Activated CD4-positive, CD25-positive, alpha-beta regulatory T cell treated with anti-CD3 and anti-CD28 coated beads, Interleukin-2, amount 50 U/mL, for 72 hours (primary cell): ENCODE data around the gene NUP93.

Source experiments
- DNase-seq: peaks from one replicate; pipeline ENCODE4 v3.0.0; 2021

The NUP93 gene

DNA sequence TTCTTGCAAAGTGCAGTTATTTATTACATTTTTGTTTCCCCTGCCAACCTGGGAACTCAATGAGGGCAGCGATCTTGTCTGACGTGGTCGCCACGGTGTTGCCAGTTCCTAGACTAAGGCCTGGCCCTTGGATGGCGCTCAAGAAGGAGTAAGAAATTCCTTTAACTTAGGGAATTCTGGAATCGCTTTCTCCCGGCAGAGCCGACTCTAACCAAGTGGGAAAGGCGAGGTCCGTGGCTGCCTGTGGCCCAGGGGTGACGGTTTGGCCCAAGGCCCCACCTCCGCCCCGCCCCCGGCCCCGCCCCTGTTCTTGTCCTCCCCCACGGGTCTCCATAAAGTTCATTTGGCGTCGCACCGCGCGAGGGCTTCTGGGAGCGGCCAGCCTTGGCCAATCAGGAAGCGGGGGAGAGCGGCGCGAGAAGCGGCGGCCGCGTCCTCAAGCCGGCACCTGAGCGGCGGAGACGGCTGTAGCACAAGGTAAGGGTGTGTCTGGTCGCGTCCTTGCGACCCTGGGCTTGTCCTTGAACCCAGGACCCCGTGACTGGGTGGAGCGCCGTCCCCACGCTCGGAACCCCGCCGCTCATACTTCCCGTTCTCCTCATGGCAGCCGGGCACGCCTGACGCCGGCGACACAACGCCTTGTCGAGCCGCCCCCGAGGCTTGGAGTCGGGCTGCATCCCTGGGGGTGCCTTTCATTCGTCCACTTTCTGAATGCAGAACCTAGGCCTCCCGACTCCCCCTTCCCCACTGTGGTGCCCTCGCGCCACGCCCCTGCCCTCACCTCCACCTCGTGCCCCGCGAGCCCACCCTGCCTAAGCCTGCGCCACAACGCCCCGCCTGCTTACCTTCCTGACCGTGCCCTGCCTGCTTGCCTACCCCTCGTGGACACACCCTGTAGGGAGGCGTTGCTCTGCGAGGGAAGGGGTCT, at the start of gene NUP93:
TSS of gene NUP93 (plus strand) at position 395 of the 928 bp plus-strand sequence. CDS start 18,119 bp downstream, outside the sequence.
- DNase-seq, result peak; percentile 86

DNA sequence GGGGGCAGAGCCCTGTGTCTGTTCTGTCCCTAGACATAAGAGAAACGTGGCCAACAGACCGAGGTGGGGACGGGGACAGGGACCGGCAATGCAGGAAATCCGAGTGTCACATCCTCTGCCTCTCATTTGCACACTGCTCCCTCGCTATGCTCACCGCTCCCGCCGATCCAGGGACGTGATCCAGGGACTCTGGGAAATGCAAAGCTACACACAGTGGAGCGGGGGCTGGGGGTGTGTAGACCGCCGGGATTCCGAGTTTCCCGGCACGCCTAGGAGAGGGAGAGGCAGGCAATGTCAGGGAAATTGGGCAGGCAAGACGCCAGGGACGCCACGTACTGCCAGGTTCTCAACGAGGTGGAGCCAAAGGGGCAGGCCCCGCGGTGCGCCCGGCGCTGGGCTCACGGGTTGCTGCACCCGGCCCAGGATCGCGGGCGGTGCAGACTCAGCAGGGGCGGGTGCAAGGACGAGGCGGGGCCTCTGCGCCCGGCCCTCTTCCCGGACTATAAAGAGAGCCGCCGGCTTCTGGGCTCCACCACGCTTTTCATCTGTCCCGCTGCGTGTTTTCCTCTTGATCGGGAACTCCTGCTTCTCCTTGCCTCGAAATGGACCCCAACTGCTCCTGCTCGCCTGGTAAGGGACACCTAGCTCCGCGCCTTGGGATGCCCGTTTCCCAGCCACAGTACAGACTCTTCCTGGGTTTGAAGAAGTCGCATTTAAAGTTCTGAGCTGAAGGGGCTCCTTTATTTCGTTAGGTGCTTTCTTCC, 47.8 kb upstream of the NUP93 start, which contains the start of gene MT1X:
TSS of gene MT1X (plus strand) at position 532 of the 764 bp plus-strand sequence. CDS start at position 603, 71 bp downstream.
- DNase-seq, result peak; percentile 79

DNA sequence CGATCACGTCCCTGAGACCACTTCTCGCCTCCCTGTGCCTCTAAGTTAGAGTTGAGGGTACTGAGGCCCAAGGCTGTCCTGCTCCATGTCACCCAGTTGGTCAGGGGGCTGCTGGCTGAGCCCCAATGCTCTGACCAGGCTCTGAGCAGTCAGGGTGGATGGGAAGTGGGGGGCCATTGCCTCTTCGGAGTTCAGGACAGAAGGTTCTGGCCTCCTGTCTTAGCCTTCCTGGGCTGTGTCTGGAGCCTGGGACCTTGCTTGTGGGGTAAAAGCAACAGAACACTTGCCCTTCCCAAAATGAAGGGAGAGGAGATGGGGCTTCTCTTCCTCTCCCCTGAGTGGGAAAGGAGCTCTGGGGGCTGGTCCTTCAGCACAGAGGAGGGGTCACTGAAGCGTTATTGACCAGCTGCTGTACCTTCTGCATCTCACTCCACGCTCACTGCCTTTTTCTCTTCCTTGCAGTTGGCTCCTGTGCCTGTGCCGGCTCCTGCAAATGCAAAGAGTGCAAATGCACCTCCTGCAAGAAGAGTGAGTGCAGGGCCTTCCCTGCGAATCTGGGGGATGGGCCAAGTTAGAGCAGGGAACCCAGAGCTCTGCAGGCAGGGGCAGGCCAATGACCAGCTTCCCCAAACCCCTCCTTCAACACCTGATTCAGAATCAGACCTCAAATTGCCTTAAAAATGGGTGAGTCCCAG, 47.1 kb upstream of the NUP93 start:
- no peak for DNase-seq

DNA sequence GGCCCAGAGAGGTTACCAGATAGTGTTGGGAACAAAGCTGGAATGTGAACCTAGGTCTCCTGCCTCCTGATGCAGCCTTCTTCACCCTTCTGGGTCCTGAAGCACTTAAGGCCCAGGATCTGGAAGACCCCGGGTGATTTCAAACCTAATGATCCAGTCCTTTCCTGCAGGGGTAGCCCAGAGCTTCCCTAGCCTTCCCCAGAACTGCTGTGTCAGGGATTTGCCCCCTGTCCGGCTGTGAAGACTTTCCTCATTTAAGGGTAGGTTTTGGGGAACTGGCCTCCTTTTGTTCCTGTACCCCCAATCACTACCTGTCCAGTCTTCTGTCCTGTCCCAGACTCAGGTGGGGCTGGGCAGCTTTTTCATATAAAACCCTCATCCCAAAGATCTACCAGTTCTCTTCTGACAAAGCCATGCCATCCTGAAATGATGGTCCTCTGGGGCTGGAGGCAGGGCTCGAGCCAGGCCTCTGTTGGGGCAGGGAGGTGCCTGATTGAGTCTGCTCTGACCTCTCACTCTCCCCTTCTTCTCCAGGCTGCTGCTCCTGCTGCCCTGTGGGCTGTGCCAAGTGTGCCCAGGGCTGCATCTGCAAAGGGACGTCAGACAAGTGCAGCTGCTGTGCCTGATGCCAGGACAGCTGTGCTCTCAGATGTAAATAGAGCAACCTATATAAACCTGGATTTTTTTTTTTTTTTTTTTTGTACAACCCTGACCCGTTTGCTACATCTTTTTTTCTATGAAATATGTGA, 46.3 kb upstream of the NUP93 start:
- no peak for DNase-seq

DNA sequence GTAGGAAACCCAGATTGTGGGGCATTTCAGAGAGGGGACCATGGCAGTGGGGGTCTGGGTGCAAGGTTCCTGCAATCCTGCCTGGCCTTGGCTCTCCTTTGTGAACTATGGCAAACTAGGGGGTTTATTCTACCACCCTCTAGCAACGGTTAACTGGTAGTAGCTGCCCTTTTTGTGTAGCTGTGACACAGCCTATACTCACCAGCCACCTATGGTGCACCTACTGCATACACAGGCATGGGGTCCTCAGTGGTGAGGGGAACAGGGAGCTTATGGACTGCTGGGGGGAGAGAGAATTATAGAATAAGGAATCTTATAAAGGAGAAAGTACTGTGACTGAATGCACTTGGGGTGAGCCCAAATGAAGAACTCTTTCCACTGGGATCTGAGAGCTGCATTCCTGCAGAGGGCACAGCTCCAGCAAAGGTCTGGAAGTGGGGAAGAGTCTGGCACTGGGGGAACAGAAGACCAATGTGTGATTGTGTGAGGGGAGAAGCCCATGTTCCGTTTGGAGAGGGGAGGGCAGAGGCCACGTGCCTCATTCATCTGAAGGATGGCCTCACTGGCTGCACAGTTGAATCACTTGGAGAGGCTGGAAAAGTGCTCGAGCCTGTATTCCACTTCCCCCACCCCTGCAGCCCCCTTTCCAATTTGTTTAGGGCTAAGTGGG, 45.5 kb upstream of the NUP93 start:
- DNase-seq, result no peak

DNA sequence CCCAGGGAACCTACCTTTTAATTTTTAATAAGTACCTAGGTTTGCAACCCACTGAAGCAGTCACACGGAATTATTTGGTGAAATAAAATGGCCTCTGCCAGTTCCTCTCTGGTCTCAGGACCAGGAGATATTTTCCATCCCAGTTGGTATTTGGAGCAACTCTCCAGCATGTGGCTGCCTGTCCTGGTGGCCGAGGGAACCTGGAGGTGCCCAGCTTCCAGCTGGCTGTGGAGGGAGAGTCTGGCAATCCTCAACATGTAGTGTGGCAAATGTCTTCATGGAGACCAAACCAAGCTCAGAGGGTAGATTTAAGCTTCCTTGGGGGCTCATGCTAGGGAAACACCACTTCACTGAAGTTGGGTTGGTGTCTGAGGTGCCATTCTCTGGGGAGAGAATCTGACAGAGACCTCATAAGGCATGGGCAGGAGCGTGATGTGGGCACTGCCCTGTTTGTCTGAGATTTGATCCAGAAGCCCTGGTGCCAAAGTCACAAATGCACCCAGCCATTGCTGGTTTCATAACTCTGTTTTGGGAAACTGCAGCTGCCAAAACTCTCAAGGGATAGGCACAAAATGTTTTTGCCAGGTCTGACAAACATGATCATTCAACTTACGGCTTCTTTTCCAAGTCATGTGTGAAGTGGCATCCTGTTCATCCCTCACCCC, 44.9 kb upstream of the NUP93 start:
- no peak for DNase-seq

DNA sequence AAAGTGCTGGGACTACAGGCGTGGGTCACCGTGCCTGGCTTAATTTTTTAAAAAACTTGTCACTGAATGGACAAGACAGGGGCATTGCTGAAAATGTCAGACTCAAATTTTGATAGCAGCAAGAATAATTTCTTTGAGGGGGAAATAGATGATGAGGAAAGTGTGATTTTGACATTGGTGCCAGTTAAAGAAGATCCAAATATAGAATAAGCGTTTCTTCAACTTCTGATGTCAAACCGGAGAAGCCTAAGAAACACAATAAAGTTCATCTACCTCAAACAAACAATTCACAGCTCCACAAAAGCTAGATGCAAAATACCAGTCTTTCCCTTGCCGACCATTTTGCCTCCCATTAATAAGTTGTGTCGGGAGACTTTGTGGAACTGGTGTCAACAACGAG, 43.2 kb upstream of the NUP93 start:
- DNase-seq, result no peak

DNA sequence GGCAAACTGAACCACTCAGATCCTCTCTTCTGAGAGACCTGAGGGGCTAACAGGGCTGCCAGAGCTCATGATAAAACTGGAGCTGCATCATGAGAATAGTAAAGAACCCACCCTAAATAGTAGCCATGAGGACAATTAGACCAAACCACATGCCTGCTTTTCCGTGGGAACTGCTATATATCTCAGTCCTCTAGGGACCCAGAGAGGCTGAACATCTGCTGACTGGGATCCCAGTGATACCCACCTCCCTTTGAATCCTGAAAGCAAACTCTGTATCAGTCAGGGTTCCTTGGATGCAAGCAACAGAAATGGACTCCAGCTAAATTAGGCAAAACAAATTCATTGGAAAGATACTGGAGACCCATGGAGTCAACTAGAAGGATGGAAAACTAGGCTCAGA, 41.2 kb upstream of the NUP93 start:
- no peak for DNase-seq

DNA sequence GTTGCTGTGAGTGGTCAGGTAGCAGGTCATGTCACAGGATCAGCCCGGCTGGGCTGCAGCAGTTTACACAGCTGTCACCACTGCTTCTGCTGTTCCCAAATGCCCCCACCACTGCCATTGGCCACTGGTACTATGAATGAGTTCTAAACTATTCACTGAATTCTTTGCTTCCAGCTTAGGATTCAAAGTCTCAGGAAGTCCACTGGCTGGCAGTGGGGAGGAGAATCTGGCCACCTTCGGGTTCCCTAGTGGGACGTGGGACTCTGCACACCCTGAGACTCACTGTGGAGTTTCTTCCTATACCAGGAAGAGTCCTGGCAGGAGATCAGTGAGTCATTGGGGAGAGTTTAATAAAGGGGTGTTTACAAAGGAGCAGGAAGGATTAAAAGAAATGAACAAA, 40.8 kb upstream of the NUP93 start:
- DNase-seq, result no peak

DNA sequence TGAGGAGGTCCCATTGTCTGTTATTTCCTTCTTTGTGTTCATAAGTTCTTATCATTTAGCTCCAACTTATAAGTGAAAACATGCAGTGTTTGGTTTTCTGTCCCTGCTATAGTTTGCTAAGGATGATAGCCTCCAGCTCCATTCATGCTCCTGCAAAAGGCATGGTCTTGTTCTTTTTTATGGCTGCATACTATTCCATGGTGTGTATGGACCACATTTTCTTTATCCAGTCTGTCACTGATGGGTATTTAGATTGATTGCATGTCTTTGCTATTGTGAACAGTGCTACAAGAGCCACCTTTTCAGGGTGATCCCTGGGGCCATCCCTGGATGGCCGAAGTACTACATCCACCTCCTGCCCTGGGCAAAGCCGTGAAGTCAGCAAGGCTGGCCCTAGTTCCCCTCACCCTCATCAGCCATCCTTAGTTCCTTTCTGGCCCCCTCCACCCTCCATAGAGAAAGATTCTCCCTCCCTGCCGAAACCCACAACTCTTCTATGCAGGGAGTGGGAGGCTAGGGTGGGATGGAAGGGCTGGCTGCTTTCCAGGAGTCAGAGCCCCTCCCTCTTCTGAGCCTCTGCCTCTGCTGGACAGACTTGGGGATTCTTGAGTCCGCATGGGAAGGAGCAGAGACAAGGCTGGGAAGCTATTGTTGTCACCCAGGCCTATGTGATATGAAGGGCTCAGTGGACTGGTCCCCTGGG, 39.4 kb upstream of the NUP93 start:
- DNase-seq, result no peak

DNA sequence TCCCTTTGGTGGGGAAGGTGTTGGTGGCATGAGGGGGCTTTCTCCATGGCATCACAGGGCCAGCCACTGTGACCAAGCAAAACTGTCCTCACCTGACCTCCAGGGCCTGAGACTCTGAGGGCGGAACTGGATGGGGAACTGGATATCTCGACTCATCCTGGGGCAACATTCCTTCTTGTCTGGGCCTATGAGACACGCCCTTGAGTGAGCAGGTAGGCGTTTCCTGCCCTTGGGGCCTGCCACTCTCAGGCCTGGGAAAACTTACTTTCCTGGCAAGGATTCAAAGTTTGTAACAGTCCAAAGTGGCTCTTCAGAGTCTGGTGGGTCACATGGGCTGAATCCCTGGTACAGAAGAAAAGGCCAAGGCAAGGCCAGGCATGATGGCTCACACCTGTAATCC, 38.0 kb upstream of the NUP93 start:
- DNase-seq, result no peak

DNA sequence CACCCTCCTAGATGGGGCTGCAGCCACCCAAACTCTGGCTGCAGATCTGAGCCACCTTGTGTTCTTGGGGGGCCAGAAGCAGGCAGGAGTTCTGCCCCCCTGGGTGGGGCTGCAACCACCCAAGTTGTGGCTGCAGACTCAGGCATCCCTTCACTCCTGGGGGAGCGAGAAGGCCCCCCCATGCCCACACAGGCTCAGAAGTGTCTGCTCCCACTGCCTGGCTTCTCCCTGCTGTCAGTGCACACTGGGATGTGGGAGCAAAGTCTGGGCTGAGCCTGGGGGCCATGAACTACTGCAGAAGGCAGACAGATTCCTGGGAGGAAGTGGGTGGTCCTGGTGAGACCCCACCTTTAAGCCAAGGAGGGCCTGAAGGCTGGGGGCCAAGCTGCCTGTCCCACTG, 34.7 kb upstream of the NUP93 start:
- DNase-seq, result no peak

DNA sequence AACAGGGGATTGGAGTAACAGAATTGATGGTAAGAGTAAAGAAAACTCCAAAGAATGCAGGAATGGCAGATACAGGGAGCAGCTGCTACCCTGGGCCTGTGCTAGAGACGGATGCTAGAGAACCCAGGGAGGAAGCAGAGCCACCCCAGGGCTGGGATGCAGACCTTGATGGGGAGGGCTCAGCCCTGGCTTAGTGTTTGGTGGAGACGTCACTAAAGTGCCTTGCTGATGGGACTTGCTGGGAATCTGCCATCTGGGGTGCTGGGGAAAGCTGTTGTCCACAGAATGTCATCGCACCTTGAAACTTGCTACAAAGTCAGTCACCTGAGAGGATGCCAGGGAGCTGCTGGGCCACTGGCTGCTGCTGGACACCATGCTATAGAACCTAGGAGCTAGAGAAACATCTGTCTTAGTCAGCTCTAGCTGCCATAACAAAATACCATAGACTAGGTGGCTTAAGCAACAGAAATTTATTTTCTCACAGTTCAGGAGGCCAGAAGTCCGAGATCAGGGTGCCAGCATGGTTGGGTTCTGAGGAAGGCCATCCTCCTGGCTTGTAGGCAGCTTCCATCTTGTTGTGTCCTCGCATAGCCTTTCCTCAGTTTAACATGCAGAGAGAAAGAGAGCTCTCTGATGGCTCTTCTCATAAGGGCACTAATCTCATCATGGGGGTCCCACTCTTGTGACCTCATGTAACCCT, 32.3 kb upstream of the NUP93 start:
- DNase-seq, result no peak

DNA sequence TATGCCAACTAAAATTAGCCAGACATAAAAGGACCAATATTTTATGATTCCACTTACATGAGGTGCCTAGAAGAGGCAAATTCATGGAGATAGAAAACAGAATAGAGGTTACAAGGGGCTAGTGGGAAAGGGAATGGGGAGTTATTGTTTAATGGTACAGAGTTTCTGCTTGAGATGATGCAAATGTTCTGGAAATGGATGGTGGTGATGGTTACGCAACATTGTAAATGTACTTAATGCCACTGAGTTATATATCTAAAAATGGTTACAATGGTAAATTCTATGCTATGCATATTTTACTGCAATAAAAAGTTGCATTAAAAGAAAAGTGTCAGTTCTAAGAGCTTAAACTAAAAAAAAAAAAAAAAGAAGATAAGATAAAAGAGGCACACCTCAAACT, 29.7 kb upstream of the NUP93 start:
- no peak for DNase-seq

DNA sequence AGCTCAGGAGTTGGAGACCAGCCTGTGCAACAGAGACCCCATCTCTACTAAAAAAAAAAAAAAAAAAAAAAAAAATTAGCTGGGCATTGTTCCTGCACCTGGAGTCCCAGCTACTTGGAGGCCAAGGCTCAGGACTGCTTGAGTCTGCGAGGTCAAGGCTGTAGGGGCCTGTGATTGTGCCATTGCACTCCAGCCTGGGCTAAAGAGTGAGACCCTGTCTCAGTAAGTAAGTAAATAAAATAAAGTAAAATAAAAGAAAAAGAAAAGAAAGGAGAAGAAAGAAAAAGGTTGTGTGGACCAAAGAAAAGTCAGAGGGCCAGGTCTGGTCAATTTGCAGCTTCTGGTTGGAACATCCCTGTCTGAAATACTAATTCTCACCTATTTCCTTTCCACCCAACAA, 29.3 kb upstream of the NUP93 start:
- no peak for DNase-seq

DNA sequence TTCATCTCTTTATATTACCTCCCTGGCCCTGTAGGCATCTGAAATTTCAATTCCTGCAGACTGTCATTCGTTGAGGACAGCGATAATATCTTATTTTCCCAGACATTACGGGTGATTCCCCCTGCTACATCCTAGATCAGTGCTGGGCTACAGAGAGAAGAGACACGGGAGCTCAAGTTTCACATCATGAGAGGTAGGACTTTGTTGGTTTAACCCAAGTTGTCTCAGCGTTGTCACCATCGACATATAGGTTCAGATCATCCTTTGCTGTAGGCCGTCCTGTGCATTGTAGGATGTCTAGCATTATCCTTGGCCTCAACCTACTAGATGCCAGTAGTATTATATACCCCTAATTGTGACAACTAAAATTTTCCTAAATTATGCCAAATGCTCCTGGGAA, 28.4 kb upstream of the NUP93 start:
- no peak for DNase-seq

DNA sequence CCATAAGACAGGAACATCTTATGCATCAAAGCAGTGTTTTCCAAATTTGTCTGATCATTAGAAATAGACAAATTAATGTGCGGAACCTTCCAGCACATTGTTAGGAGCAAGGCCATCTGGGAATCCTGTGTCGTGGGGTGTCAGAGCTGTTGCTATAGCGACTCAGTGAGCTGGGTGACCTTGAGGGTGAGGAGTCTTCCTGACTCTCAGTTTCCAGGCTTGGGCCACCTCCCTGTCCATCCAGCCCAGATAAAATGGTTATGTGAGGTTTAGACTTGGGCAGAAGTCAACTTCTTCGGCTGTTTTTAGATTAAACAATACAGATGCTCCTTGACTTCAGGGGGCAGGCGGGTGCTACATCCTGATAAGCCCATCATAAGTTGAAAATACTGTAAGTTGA, 27.1 kb upstream of the NUP93 start:
- no peak for DNase-seq

DNA sequence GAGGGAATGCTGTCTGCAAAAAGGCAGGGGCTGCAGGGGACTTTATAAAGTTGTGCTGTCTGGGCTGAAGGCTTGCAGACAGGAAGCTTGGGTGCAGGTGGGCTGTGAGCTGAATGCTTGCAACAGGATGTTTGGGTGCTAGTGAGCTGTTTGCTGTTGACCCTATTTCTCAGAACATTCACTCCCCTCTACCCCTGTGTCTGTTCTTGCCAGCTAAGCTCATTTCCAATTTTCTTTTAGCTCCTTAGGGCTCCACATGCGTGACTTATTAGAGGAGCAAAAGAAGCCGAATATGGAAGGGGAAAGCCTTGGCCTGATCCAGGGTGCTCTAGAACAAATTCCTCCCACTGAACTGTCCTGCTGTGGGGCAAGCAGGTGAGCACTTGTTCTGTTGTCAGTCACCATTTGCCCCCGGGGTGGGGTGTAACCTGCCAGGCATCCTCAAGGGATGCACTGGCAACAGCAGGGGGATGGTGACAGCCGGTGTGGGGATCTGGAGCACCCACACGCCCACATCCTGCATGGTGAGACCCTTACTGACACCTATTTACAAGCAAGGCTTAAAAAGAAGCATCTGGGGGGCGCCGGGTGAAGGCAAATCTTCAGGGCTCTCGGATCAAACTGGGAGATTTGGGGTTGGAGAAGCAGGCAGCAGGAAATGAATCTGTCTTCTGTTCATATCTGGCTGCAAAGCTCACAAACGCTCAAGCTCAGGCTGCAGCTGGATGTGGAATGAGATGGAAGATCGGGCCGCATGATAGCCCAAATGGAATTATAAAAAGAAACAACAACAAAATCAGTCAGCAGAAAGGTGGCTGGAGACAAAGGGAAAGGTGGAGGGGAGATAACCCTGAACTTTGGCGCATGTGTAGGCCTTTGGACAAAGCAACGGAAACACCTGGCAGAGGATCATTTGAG, 21.1 kb upstream of the NUP93 start:
- no peak for DNase-seq

DNA sequence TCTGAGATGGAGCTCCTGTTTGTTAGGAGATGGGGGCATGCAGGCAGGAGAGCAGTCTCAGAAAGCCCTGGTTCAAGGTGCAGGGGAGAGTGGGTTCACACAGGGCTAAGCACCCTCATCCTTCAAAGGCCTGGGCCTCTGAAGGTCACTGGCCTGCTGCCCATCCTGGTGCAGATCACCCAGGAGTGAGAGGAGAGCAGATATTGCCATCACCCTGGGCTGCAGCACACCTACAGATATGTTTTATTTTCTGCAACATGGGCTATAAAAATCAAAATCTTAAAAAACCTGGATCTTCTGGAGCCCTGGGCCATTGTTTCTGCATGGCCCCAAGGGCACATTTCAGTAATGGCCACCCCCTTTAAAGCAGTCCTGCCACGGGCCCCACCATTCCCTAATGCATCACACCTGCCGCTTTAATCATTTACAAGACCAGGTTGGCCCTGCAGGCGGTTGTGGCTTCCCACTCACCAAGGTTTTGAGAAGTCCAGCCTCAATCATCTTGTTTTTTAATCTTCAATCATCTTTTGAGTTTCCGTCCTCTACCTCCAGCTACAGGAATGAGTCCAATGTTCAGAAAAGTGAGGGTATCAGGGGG, 20.4 kb upstream of the NUP93 start:
- DNase-seq, result no peak
